Smooth muscle cell (in vitro differentiated cells): ENCODE results near the gene COX7B2. TPM values are rescaled to one million over a fixed set of nuclear protein-coding genes. Genes with fewer than 3 reads are reported as not detected.

Experiments used
- DNase-seq: peaks from one replicate; lab custom pipeline; 2025; ENCODE audit not compliant: unreplicated experiment; lab: John Stamatoyannopoulos, UW
- H2AFZ ChIP-seq: fragments of 200-600 bp; sonication (generic); 2 replicates; pipeline ENCODE4 v1.6.0; 2016; ENCODE audit warnings: antibody characterized with exemption, low read depth, mild to moderate bottlenecking
- H3F3A ChIP-seq: fragments of 200-600 bp; sonication (generic); 2 replicates; pipeline ENCODE4 v1.6.0; 2017; ENCODE audit warnings: antibody characterized with exemption, low read depth
- H3K27ac ChIP-seq: fragments of 200-600 bp; sonication (generic); 2 replicates; pipeline ENCODE4 v1.5.1; 2016; ENCODE audit warnings: low read depth, mild to moderate bottlenecking
- H3K27me3 ChIP-seq: fragments of 200-600 bp; sonication (generic); 2 replicates; pipeline ENCODE4 v1.6.1; 2016; ENCODE audit warnings: low read depth, mild to moderate bottlenecking
- H3K36me3 ChIP-seq: fragments of 200-600 bp; sonication (generic); 2 replicates; pipeline ENCODE4 v1.5.1; 2016; ENCODE audit warnings: low read depth
- H3K4me1 ChIP-seq: fragments of 200-600 bp; sonication (generic); 2 replicates; pipeline ENCODE4 v1.5.1; 2016; ENCODE audit warnings: low read depth
- H3K4me2 ChIP-seq: fragments of 200-600 bp; sonication (generic); 2 replicates; pipeline ENCODE4 v1.6.0; 2016; ENCODE audit warnings: mild to moderate bottlenecking
- H3K4me3 ChIP-seq: fragments of 200-600 bp; sonication (generic); 2 replicates; pipeline ENCODE4 v1.5.1; 2016; ENCODE audit warnings: mild to moderate bottlenecking
- H3K79me2 ChIP-seq: fragments of 200-600 bp; sonication (generic); 2 replicates; pipeline ENCODE4 v1.6.0; 2016; ENCODE audit warnings: low read depth, mild to moderate bottlenecking
- H3K9ac ChIP-seq: fragments of 200-600 bp; sonication (generic); 2 replicates; pipeline ENCODE4 v1.6.0; 2016; ENCODE audit warnings: low read depth
- H3K9me3 ChIP-seq: fragments of 200-600 bp; sonication (generic); replicated peaks from 2 replicates; pipeline ENCODE4 v1.5.1; 2016; ENCODE audit warnings: low read depth
- H4K20me1 ChIP-seq: fragments of 200-600 bp; sonication (generic); 2 replicates; pipeline ENCODE4 v1.6.0; 2016; ENCODE audit warnings: low read depth
- WGBS: methylation state at CpG from one replicate; pipeline ENCODE4 v1.1.7; 2016; ENCODE audit warnings: low lambda C conversion rate; 5-methylcytosine and 5-hydroxymethylcytosine counted together
- polyA plus RNA-seq: library from polyadenylated mRNA; unstranded; fragments of >200 nt; fragmentation: Nextera tagmentation; extraction: Ambion mirVana; gene quantifications from 2 replicates; pipeline ENCODE4 v1.2.1, GENCODE V29; 2016
- total RNA-seq: library from RNA; depleted of rRNA; stranded (reverse); fragments of >200 nt; gene quantifications from 2 replicates; pipeline ENCODE4 v1.2.3, GENCODE V29; 2014
- TF ChIP-seq, protein P1 (sequence below): fragments of 200-600 bp; sonication (generic); IDR thresholded peaks from 2 replicates; pipeline ENCODE4 v1.5.1; 2017; ENCODE audit warnings: borderline replicate concordance, mild to moderate bottlenecking, antibody characterized with exemption; ENCODE audit not compliant: insufficient read depth, poor library complexity, severe bottlenecking

COX7B2 gene
- total and polyA plus RNA-seq, 2 experiments from 2014 or later: not detected

DNA sequence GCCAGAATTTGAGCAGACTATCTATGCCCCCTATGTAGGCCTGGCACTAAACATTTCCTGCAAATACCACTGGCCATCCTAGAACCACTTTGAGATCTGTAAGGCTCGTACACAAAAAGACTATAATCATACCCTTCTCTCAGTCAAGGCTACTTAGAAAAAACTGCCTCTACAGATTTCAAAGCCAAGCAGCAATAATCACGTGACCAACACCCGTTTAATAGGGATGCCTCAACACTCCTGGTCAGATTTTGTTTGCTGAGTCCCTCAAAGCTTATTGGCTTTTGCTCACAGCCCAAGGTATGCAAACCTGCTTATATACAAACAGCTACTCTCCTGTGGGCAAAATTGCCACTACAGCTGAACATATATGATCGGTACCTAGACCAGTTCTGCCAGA lies 897 bp downstream of the COX7B2 start:
- no peak overlapping the region for H3K4me2 ChIP-seq
- H3K9me3 ChIP-seq: no peaks in the 10 kb centered on the region
- no peaks in the 10 kb centered on the region for H3K36me3 ChIP-seq
- no peak overlapping the region for H3K4me3 ChIP-seq
- H3K9ac ChIP-seq: no peak overlapping the region
- 89% methylated on average over 4 of the region's 4 CpGs for WGBS
- no peaks in the 10 kb centered on the region for H3F3A ChIP-seq
- no peaks in the 10 kb centered on the region for H3K27me3 ChIP-seq
- no peak for DNase-seq
- no peak overlapping the region for H3K27ac ChIP-seq
- H4K20me1 ChIP-seq: no peaks in the 10 kb centered on the region
- no peak overlapping the region for H2AFZ ChIP-seq
- TF ChIP-seq, protein P1, sequence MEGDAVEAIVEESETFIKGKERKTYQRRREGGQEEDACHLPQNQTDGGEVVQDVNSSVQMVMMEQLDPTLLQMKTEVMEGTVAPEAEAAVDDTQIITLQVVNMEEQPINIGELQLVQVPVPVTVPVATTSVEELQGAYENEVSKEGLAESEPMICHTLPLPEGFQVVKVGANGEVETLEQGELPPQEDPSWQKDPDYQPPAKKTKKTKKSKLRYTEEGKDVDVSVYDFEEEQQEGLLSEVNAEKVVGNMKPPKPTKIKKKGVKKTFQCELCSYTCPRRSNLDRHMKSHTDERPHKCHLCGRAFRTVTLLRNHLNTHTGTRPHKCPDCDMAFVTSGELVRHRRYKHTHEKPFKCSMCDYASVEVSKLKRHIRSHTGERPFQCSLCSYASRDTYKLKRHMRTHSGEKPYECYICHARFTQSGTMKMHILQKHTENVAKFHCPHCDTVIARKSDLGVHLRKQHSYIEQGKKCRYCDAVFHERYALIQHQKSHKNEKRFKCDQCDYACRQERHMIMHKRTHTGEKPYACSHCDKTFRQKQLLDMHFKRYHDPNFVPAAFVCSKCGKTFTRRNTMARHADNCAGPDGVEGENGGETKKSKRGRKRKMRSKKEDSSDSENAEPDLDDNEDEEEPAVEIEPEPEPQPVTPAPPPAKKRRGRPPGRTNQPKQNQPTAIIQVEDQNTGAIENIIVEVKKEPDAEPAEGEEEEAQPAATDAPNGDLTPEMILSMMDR: no peak
- H3K79me2 ChIP-seq: no peaks in the 10 kb centered on the region
- no peaks in the 10 kb centered on the region for H3K4me1 ChIP-seq

DNA sequence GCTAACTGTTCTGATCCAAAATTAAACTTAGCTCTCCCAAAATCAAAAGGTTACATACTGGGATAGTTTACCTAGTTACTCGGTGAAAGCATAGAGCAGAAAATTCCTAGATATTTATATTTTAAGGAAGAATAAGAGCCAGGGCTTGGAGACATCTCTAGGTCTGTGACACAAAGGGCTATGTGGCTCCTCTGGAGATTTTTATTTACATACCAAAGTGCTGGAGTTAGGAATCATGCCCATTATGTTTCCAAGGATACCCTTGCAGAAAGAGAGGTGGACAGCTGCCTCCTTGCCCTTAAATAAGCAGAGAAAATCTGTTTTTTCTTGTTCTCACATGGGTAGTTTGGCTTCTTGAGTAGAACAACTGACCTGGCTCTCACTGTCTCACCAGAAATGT lies 9.0 kb downstream of the COX7B2 start:
- no peaks in the 10 kb centered on the region for H3K79me2 ChIP-seq
- 85% methylated on average over 1 of the region's 1 CpG for WGBS
- H3K4me1 ChIP-seq: no peaks in the 10 kb centered on the region
- H3F3A ChIP-seq: no peaks in the 10 kb centered on the region
- H2AFZ ChIP-seq: no peak overlapping the region
- no peak for DNase-seq
- TF ChIP-seq, protein P1: no peak
- H4K20me1 ChIP-seq: no peaks in the 10 kb centered on the region
- no peaks in the 10 kb centered on the region for H3K36me3 ChIP-seq
- no peak overlapping the region for H3K4me3 ChIP-seq
- no peaks in the 10 kb centered on the region for H3K27me3 ChIP-seq
- H3K9ac ChIP-seq: no peak overlapping the region
- H3K27ac ChIP-seq: no peak overlapping the region
- no peaks in the 10 kb centered on the region for H3K9me3 ChIP-seq
- no peak overlapping the region for H3K4me2 ChIP-seq

DNA sequence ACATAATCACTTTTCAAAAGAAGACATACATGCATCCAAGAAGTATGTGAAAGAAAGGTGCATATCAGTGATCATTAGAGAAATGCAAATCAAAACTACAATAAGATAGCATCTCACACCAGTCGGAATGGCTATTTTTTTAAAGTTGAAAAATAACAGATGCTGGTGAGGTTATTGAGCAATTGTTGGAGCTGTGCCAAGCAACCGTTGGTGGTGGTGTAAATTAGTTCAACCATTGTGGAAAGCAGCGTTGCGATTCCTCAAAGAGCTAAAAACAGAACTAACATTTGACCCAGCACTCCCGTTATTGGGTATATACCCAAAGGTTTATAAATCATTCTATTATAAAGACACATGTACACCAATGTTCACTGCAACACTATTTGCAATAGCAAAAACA lies 14.2 kb downstream of the COX7B2 start:
- Histone ChIP-seq H3K79me2 (no peaks in the 10 kb centered on the region), H3K9ac (no peak overlapping the region), H2AFZ (no peak overlapping the region), H3F3A (no peaks in the 10 kb centered on the region), H3K4me1 (no peaks in the 10 kb centered on the region), H3K9me3 (no peaks in the 10 kb centered on the region), H4K20me1 (no peaks in the 10 kb centered on the region), H3K4me2 (no peak overlapping the region), H3K27me3 (no peaks in the 10 kb centered on the region), H3K36me3 (no peaks in the 10 kb centered on the region), H3K4me3 (no peak overlapping the region), H3K27ac (no peak overlapping the region)
- WGBS: 80% methylated on average over 5 of the region's 5 CpGs
- TF ChIP-seq, protein P1: no peak
- no peak for DNase-seq

DNA sequence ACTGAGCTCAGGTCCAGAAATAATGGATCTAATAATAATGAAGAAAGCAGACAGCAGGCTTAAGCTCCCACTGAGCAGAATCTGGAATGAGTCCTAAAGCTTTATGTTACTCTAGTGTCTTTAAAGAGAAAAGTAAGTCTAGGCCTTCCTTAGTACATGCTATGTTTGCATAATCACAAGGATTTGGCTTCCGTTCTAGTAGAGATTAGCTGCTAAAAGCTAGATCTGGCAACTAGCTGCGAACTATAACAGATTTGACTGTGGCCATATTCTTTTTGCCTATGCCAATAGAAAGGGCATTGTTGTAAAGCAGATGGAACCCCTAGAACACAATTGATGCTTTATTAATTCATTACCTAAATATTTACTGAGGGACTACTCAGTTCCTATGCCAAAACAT lies 19.0 kb downstream of the COX7B2 start:
- H3K4me2 ChIP-seq: no peak overlapping the region
- no peak overlapping the region for H2AFZ ChIP-seq
- H3K27me3 ChIP-seq: no peaks in the 10 kb centered on the region
- H3F3A ChIP-seq: no peaks in the 10 kb centered on the region
- no peaks in the 10 kb centered on the region for H4K20me1 ChIP-seq
- H3K36me3 ChIP-seq: no peaks in the 10 kb centered on the region
- H3K9me3 ChIP-seq: no peaks in the 10 kb centered on the region
- H3K4me1 ChIP-seq: no peaks in the 10 kb centered on the region
- H3K9ac ChIP-seq: no peak overlapping the region
- H3K4me3 ChIP-seq: no peak overlapping the region
- WGBS: 83% methylated on average over 2 of the region's 2 CpGs
- no peak for DNase-seq
- no peak overlapping the region for H3K27ac ChIP-seq
- H3K79me2 ChIP-seq: no peaks in the 10 kb centered on the region
- TF ChIP-seq, protein P1: no peak
